WTC11 (cell line): ENCODE data around the gene OSBPL10.

Experiments
- RELA ChIP-seq: sonication (generic); formaldehyde crosslinking; IDR thresholded peaks from 2 replicates; pipeline ENCODE4 v1.8.1; 2022; ENCODE audit warnings: missing genetic modification reagents, mild to moderate bottlenecking, borderline replicate concordance
- ZNF423 ChIP-seq: fragments of 250-450 bp; sonication (Bioruptor Pico); IDR thresholded peaks from 2 replicates; pipeline ENCODE4 v2.1.2; 2022; ENCODE audit warnings: mild to moderate bottlenecking, moderate library complexity
- TF ChIP-seq, protein P1 (sequence below): fragments of 200-600 bp; IDR thresholded peaks from 2 replicates; pipeline ENCODE4 v1.8.0; 2022; ENCODE audit warnings: antibody characterized with exemption
- TF ChIP-seq, protein P2 (sequence below): sonication (generic); formaldehyde crosslinking; IDR thresholded peaks from 2 replicates; pipeline ENCODE4 v1.8.1; 2023; ENCODE audit warnings: mild to moderate bottlenecking, moderate library complexity, missing genetic modification reagents
- TF ChIP-seq, protein P3 (sequence below): sonication (generic); formaldehyde crosslinking; IDR thresholded peaks from 2 replicates; pipeline ENCODE4 v1.8.0; 2023; ENCODE audit warnings: missing genetic modification reagents
- TF ChIP-seq, protein P4 (sequence below): sonication (generic); formaldehyde crosslinking; IDR thresholded peaks from 2 replicates; pipeline ENCODE4 v1.8.1; 2023; ENCODE audit warnings: mild to moderate bottlenecking, missing genetic modification reagents, moderate library complexity
- TF ChIP-seq, protein P5 (sequence below): sonication (generic); formaldehyde crosslinking; IDR thresholded peaks from 2 replicates; pipeline ENCODE4 v1.8.0; 2023; ENCODE audit warnings: mild to moderate bottlenecking, missing genetic modification reagents
- TF ChIP-seq, protein P6 (sequence below): sonication (generic); formaldehyde crosslinking; IDR thresholded peaks from 2 replicates; pipeline ENCODE4 v1.8.0; 2022; ENCODE audit warnings: mild to moderate bottlenecking, missing genetic modification reagents

DNA sequence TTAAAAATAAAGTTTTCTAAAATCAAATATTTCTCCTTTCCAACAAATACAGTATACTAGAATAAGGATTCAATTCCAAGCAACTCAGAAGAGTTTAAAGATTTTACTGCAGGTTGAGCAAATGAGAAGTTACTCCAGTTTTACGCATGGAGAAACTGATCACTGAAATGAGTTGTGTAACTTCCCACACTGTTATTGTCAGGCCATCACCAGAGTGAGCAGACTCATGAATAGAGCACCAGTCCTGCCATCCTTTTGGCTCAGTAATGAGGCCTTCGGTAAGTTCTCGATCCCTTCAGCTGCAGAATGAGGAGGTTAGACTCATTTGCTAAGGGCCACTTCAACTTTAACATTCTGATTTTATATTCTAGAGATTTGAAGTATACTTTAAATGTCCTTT, 48.1 kb downstream of the OSBPL10 start:
- TF ChIP-seq, protein P1, sequence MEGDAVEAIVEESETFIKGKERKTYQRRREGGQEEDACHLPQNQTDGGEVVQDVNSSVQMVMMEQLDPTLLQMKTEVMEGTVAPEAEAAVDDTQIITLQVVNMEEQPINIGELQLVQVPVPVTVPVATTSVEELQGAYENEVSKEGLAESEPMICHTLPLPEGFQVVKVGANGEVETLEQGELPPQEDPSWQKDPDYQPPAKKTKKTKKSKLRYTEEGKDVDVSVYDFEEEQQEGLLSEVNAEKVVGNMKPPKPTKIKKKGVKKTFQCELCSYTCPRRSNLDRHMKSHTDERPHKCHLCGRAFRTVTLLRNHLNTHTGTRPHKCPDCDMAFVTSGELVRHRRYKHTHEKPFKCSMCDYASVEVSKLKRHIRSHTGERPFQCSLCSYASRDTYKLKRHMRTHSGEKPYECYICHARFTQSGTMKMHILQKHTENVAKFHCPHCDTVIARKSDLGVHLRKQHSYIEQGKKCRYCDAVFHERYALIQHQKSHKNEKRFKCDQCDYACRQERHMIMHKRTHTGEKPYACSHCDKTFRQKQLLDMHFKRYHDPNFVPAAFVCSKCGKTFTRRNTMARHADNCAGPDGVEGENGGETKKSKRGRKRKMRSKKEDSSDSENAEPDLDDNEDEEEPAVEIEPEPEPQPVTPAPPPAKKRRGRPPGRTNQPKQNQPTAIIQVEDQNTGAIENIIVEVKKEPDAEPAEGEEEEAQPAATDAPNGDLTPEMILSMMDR: no peak
- TF ChIP-seq, protein P2, sequence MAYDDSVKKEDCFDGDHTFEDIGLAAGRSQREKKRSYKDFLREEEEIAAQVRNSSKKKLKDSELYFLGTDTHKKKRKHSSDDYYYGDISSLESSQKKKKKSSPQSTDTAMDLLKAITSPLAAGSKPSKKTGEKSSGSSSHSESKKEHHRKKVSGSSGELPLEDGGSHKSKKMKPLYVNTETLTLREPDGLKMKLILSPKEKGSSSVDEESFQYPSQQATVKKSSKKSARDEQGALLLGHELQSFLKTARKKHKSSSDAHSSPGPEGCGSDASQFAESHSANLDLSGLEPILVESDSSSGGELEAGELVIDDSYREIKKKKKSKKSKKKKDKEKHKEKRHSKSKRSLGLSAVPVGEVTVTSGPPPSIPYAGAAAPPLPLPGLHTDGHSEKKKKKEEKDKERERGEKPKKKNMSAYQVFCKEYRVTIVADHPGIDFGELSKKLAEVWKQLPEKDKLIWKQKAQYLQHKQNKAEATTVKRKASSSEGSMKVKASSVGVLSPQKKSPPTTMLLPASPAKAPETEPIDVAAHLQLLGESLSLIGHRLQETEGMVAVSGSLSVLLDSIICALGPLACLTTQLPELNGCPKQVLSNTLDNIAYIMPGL (CRISPR knock-in tag): no peak
- TF ChIP-seq RELA (no peak), ZNF423 (no peak)
- TF ChIP-seq, protein P3, sequence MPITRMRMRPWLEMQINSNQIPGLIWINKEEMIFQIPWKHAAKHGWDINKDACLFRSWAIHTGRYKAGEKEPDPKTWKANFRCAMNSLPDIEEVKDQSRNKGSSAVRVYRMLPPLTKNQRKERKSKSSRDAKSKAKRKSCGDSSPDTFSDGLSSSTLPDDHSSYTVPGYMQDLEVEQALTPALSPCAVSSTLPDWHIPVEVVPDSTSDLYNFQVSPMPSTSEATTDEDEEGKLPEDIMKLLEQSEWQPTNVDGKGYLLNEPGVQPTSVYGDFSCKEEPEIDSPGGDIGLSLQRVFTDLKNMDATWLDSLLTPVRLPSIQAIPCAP: no peak
- TF ChIP-seq, protein P4, sequence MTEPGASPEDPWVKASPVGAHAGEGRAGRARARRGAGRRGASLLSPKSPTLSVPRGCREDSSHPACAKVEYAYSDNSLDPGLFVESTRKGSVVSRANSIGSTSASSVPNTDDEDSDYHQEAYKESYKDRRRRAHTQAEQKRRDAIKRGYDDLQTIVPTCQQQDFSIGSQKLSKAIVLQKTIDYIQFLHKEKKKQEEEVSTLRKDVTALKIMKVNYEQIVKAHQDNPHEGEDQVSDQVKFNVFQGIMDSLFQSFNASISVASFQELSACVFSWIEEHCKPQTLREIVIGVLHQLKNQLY (CRISPR knock-in tag): no peak
- TF ChIP-seq, protein P5, sequence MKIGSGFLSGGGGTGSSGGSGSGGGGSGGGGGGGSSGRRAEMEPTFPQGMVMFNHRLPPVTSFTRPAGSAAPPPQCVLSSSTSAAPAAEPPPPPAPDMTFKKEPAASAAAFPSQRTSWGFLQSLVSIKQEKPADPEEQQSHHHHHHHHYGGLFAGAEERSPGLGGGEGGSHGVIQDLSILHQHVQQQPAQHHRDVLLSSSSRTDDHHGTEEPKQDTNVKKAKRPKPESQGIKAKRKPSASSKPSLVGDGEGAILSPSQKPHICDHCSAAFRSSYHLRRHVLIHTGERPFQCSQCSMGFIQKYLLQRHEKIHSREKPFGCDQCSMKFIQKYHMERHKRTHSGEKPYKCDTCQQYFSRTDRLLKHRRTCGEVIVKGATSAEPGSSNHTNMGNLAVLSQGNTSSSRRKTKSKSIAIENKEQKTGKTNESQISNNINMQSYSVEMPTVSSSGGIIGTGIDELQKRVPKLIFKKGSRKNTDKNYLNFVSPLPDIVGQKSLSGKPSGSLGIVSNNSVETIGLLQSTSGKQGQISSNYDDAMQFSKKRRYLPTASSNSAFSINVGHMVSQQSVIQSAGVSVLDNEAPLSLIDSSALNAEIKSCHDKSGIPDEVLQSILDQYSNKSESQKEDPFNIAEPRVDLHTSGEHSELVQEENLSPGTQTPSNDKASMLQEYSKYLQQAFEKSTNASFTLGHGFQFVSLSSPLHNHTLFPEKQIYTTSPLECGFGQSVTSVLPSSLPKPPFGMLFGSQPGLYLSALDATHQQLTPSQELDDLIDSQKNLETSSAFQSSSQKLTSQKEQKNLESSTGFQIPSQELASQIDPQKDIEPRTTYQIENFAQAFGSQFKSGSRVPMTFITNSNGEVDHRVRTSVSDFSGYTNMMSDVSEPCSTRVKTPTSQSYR (CRISPR knock-in tag): no peak
- TF ChIP-seq, protein P6, sequence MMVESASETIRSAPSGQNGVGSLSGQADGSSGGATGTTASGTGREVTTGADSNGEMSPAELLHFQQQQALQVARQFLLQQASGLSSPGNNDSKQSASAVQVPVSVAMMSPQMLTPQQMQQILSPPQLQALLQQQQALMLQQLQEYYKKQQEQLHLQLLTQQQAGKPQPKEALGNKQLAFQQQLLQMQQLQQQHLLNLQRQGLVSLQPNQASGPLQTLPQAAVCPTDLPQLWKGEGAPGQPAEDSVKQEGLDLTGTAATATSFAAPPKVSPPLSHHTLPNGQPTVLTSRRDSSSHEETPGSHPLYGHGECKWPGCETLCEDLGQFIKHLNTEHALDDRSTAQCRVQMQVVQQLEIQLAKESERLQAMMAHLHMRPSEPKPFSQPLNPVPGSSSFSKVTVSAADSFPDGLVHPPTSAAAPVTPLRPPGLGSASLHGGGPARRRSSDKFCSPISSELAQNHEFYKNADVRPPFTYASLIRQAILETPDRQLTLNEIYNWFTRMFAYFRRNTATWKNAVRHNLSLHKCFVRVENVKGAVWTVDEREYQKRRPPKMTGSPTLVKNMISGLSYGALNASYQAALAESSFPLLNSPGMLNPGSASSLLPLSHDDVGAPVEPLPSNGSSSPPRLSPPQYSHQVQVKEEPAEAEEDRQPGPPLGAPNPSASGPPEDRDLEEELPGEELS (CRISPR knock-in tag): no peak
